ENCODE results near the gene OSCP1.

OSCP1 gene

DNA sequence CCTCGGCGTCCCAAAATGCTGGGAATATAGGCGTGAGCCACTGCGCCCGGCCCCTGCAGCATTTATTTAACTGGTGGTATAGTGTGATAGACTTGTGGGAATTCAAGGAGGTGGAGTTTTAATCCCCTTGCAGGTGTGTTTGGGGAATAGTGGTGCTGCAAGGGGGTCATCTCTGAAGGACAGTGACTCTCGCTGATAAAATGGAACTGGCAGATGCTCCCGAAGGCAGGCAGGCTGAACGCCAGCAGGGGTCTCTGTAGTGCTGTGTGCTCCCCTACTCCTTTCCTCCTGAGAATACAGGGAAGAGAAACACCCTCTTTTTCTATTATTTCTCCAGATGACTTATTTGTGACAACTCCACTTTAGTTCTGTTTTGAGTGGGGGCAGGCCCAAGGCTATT, 4.0 kb downstream of the OSCP1 start:
- DNase-seq: no peak

DNA sequence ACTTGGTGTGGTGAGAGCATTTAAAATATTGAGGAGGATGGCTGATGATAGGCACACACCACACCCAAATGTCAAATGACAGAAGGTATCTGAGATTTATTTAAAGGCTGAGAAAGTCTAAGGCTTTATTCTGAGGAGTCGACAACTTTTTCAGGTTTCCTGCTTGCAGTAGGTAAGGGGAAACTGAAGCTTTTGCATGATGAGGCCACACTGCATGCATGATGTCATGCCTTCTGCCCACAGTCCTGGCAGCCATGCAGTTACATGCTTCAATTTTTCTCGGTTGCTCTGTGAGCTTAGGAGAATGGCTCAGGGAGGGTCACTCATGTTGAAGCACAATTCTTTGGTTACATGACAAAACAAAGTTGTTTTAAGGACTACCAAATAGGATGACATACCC, 7.0 kb downstream of the OSCP1 start:
- DNase-seq: no peak

DNA sequence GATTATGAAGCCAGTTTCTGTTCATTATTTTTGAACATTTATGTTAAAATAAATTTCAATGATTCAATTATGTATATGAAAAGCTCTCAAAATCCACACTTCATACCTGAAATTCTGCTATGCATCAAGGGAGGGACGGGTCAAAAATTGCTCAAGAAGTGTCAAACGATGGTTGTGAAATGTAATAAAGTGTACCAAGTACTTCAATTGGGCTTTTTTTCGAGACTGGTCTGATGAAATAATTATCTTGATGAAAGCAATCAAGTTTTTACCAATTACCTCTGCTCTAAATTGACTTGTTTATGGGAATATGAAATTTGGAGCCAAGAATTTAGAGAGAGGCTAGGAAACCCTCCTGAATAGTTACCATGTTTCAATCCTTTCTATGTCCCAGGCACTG, 7.9 kb downstream of the OSCP1 start:
- DNase-seq: no peak

DNA sequence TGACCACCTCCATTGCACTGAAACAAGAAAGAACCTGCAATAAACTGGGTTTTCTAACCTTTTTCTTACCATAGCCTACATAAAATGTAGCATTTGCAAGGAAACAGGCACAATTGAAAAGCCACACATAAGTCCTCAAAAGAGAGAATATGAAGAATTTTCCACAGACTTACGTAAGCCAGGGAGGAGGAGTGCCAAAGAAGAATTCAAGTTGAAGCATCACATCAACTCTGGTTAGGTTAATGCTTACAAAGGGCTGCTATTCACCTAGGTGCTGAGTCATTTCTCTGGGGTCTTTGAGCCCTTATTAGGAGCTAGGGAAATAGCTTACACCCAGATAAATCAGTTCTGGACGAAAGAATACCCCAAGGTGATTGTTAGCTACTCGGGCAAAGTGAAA, 9.6 kb downstream of the OSCP1 start:
- DNase-seq: no peak

DNA sequence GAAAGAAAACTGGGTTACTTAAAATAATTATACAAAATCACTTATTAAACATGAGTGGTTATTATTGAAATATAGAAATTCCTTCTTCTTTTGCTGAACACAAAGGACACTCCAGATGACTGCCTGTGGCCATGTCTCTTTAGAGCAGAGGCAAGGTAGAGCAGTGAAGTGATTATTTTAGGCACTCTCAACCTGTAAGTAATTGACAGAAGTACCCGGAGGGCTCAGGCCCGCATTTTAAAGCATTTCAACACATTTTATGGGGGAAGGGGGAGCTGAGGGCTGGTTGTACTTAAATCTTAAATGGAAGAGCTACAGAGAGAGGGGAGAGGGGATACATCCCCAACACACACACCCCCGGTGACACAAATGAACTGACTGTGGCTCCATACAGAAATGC, 10.2 kb downstream of the OSCP1 start:
- DNase-seq: no peak

DNA sequence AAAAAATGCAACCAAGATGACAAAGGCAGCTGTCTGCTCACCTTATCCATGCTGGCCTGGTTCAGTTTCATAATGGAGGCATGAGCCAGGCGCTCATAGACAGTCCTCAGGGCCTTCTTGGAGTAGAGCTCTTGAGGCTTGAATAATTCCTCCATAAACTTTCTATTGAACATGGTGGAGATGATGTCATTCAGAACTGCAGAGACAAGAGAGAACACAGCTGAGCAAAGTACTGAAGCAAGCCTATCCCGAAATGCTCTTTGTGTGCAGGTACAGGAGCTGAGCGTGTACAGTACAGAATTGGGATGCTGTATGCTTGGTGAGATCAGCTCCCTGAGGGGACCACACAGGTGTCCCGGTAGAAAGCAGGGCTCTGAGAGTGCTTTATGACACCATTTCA, 11.5 kb downstream of the OSCP1 start:
- DNase-seq: no peak

DNA sequence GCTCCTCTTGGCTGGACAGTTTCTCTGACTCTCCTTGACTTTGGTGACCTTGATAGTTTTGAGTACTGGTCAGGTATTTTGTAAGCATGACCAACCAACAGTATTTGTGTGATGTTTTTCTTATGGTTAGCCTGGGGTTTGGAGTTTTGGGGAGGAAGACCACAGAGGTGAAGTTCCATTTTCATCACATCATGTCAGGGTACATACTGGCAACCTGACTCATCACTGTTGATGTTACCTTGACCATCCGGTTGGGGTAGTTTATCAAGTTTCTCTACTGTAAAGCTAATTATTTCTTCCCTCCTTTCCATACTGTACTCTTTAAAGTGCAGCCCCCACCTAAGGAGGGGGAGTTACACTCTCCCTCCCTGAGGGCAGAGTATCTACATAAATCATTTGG, 13.4 kb downstream of the OSCP1 start:
- no peak for DNase-seq

DNA sequence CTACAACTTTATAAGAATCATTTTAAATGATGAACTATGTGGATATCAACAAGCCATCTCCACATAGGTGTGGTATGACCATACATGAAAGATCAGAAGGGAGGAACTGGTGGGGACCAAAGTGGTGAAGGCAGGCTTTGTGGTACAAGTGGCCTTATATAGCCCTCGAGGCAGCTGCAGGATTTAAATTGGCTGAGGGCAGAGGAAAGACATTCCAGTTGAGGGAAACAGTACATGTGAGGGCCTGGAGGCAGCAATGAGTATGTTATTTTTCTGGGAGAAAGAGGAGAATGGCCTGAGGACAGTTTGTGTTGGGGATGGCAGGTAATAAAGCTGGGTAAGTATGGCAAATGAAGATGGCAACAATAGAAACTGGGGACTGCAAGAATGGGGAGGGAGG, 17.1 kb downstream of the OSCP1 start:
- no peak for DNase-seq

DNA sequence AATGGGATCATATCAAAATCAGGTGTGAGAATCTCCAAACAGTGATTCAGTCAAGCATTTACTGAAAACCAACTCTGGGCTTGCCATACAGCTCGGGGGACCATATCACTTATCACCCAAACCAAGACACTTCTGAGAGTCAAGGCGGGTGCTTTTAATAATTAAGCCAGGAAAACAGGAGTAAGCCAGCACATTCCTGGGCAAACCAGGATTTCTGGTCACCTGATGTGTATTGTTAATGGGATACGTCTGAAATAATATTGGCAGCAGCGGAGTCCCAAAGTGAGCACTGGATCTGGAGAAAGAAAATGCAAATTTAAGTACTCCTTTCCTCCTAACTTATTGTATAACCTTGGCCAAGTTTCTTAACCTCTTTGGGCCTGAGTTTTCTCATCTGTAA, 17.6 kb downstream of the OSCP1 start:
- DNase-seq: no peak

DNA sequence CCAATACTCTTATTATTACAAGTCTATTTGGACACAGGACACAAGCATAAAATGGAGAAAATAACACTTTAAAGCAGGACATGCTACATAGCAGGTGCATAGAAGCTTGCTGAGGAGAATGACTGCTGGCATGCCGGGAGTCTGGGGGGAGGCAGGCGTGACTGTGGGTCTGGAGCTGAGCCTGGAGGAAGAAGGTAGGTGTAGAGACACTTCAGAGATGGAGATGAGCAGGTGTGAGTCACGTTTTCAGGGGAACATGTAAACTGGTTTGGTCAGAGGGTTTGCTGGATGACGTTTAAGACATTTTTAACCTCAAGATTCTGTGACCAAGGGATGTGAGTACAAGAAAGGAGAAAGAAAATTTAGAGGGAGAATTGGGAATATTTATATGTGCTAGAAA, 24.5 kb downstream of the OSCP1 start:
- DNase-seq: no peak

DNA sequence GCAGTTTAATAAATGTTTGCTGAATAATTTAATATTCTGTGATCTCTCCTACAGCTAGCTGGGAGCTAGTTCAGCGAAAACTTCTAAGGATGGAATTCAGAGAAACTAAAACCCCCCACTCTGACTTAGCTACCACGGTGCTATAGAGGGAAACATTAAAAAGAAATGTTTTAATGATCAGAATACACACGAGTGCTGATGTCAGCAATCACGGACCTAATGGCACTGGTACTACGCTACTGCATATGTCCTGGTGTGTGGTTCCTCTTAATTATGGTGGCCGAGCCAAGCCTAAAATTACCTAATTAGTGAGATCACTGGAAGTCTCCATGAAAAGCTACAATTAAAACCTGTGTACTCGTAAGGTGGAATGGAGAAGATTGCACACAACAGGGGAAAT, 28.6 kb downstream of the OSCP1 start:
- DNase-seq: no peak

DNA sequence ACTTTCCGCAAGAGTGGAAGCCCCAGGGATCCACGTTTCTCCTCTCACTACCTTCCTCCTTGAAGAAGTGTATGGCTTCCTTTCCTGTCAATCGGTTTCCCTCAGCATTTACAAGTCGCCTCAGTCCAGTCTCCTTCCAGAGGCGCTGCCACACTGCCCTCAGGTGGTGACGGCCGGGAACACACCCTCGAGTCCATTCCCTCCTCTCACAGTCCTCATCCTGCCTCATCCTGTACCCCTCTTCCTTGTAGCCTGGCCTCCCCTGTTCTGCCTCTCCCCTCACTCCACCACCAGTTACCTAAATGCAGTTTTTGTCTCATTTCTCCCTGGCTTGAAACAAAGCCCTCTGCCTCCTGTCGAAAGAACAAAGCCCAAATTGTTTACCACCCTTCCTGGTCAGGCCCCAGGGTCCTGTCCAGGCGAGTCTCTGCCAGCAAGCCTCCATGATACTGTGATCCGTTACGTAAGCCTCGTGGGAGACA, 29.4 kb downstream of the OSCP1 start:
- peak; percentile 67 for DNase-seq

DNA sequence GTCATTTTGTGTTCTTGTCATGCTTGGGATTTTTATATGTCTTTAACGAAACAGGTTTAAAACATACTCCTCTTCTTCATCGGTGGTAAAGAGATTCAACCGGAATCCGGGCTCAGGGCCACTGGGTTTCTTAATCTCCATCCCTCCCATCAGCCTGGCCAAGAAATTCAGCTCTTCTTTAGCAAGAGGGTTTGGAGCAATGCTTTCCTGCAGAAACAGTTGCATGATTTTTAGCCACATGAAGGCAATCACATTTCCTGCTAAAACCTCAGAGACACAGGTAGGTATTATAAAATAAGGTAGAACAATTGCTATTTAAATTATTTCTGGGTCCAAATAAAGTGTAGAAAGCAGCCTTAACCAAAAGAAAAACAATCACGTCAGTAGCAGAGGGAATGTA, 29.8 kb downstream of the OSCP1 start:
- DNase-seq: no peak

DNA sequence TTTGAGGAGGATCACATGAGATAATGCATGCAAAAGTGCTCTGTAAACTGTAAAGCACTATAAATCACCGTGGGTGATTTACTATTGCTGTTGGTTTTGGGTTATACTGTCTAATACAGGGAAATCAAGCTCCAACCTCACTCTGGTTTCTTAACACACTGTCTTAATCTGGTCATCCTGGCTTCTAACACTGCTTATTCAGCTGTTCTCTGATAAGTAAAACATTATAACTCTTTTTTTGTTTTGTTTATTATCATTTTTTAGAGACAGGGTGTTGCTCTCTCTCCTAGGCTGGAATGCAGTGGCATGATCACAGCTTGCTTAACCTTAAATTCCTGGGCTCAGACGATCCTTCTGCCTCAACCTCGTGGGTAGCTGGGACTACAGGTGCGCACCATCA, 30.7 kb downstream of the OSCP1 start:
- DNase-seq: no peak

DNA sequence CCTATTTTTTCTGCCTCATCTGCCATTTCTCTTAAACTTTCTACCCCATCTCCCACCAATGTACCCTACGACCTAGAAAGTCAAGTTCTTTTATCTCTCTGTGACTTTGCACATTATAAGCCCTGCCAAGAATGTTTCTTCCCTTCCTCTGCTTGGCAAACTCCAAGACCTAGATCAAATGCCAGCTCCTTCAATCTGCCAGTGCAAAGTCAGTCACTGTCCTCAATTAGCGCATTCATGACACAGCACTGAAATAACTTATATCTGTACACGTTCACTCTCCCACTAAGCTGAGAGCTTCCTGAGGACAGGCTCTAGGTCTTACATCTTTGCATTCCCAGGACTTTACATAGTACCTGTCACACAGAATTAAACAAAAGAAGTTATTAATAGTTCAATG, 31.1 kb downstream of the OSCP1 start:
- DNase-seq: no peak

DNA sequence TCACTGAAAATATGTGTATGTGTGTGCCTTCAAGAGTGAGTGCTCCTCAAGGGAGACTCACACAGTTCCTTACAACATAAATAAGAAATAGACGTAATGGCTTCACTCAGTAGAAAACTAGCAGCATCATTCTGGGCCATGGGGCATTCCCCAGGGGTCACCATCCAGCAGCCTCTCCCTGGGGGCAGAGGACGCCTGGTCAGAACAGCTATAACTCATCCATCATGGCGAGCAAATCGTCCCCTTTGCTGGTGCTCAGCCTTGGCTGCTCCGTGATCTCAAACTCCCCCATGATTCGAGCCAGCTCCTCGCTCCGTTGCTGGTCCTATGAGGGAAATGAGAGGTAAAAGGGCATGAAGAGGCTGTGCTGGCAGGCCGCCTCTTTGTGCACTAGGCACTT, 32.3 kb downstream of the OSCP1 start:
- no peak for DNase-seq

DNA sequence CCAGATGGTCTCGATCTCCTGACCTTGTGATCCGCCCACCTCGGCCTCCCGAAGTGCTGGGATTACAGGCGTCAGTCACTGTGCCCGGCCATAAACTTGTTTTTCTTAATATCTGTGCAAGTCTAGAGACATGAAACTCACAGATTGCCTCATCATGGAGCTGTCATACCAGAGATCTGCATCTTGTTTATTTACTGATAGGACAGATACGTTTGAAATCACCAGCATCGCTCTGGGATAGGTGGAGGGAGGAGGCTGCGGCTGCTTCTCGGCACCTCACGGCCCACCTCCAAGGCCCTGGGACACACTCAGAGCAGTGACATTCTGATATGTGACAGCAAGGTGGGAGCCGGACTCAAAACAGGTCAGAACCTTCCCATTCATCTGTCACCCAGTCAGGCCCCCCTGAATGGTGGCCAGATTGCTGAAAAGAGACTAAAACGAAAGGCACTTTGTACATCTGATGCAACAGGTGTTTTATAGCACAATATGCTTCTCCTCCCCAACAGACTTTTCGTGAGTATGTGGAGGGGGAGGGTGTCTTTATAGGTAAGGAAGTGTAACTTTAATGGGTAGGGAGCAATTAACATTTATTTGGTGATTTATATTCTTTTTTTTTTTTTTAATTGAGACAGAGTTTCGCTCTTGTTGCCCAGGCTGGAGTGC, 34.5 kb downstream of the OSCP1 start:
- DNase-seq: no peak

DNA sequence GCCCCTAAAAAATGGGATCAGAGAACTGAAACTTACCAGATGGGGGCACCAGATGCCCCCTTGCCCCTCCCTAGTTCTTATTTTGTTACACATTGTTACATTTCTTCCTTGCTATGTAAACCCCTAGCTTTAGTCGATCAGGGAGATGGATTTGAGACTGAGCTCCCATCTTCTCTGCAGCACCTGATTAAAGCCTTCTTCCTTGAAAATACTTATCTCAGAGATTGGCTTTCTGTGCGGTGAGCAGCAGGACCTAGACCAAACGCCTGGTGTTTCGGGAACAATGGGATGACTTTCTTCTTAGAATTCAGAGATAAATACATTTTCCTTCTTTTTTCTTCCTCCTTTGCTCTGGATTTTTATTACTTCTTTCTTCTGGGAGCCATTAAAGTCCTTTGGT, 35.9 kb downstream of the OSCP1 start:
- no peak for DNase-seq

DNA sequence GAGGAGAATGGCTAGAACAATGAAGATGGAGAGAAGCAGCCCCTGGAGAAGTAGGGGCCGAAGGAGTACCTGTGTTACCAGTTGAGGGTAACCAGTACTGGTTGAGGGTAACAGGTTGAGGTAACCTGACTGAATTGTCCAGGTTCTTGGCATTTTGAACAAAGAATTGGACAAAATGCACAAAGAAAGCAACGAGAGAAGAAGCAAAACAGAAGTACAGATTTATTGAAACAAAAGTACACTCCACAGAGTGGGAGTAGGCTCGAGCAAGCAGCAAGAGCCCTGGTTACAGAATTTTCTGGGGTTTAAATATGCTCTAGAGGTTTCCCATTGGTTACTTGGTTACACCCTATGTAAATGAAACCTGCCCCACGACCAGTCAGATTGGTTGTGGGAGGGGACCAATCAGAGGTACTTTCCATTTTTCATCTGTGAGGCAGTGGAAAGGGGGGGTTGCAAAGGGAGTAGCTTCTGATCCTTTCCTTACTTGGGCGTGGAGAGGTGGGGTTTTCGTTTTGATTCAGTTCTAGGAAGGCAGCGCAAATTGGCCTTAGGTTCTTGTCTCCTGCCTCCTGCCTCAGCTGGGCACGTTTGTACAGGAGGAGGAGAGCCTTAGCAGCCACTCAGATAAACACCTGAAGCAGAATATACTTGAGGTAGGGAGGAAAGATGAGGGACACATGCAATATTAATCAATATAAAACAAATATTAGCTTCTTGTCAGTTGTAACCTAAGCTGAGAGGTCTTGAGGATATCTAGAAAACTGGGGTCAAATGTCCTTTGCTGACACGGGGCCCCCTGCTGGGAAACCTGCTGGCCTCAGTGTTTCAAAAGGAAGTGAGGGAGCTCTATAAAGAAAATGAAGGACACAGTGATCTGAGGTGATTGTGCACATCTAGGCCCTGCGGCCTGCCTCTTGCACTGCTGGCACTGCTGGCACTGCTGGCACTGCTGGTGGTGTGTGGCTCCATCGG, 38.3 kb downstream of the OSCP1 start:
- DNase-seq: no peak

DNA sequence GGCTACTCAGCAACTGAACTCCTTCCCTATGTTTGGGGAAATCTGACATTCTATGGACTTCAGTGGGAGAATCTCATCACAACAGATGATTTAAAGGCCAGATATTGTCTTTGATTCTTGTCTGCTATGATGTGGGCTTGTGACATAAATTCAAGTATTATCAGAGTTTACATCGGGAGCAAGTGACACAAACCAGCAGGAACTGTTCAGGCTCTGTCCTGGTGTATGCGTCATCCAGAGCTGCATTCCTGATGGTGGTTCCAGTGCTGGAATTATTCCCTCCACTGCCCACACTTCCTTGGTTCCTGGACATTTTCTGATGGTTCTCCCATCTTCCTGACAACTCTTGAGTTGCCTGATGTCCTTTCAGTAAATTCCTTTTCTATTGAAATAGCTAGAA, 41.8 kb downstream of the OSCP1 start:
- no peak for DNase-seq

DNA sequence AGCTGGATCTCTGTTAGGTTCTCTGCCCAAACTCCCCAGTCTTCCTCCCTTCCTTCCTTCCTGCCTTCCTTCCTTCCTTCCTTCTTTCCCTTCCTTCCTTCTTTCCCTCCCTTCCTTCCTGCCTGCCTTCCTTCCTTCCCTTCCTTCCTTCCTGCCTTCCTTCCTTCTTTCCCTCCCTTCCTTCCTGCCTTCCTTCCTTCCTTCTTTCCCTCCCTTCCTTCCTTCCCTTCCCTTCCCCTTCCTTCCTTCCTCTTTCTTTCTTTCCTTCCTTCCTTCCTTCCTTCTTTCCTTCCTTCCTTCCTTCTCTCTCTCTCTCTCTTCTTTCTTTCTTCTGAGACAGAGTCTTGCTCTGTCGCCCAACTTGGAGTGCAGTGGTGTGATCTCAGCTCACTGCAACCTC, 43.8 kb downstream of the OSCP1 start:
- no peak for DNase-seq

DNA sequence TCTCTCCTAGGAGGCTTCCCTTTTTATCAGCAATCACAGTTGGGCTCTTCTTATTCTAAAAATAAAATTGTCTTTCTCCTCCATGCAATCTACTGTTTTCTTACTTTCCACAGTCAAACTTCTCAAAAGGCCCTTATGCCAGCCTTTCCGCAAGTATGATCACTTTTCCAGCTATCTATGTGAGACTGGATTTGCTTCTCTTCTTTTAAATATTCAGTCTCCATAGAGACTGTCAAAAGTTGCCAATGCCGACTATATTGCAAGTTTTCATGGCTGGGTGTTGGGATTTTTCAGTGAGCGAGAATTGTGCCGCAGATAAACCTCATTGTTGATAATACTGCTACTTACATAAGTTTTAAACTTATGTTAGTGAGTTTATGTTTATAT, 47.8 kb downstream of the OSCP1 start:
- DNase-seq: no peak

DNA sequence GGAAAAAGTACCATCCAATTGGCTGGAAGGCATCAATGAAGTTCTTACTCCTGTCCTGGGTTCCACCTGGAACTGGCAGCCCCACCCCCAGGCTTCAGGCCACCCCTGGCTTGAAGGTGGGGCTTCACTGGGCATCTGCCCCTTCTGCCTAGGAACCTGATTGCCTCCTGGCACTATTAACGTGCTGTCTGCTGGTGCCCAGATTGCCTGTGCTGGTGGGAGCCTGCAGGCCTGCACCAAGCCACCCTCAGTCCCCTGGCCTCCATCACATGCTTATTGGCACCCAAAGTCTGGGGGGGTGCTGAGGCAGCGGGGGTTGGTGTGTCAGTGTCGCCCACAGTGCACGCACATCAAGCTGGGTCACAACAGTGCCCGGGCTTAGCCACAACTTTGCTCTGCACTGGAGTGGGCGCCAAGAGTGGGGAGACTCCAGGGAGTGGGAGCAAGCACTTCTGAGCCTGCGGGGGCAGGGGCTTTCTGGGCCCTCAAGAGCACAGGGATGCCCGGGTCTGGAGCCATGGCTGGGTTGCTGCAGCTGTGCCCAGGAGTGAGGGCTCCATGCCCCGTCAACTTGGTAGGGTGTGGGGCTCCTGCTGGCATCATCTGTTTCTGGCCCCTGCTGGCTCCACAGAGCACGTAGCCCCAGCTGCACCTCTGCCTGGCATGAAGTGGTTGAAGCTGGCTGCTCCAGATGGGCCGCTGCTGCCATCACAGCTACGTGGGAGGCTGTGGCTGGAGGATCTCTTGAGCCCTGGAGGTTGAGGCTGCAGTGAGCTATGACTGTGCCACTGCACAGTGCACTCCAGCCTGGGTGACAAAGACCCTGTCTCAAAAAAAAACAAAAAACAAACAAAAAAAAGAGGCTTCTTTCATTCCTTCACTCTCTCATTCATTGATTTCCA, 48.4 kb downstream of the OSCP1 start:
- no peak for DNase-seq
